PC-9 (cell line): ENCODE measurements around the gene ANKRD44.

Experiments
- EZH2 ChIP-seq: fragments of 200-600 bp; sonication (generic); IDR thresholded peaks from 2 replicates; pipeline ENCODE4 v1.8.0; 2017; ENCODE audit warnings: antibody characterized with exemption, low read depth
- TF ChIP-seq, protein P1 (sequence below): fragments of 200-600 bp; sonication (generic); conservative IDR thresholded peaks from 2 replicates; pipeline ENCODE4 v1.6.1; 2017; ENCODE audit warnings: mixed run types, antibody characterized with exemption, mild to moderate bottlenecking, moderate library complexity

DNA sequence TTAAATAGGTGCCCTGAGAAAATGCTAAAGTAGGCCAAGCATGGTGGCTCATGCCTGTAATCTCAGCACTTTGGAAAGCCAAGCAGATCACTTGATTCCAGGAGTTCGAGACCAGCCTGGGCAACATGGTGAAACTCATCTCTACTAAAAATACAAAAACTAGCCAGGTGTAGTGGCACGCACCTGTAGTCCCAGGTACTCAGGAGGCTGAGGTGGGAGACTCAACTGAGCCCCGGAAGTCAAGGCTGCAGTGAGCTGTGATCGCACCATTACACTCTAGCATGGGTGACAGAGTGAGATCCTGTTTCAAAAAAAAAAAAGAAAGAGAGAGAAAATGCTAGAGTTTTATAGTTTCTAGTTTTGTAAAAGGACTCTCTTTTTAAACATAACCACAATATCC lies 12.0 kb downstream of the ANKRD44 start:
- TF ChIP-seq, protein P1, sequence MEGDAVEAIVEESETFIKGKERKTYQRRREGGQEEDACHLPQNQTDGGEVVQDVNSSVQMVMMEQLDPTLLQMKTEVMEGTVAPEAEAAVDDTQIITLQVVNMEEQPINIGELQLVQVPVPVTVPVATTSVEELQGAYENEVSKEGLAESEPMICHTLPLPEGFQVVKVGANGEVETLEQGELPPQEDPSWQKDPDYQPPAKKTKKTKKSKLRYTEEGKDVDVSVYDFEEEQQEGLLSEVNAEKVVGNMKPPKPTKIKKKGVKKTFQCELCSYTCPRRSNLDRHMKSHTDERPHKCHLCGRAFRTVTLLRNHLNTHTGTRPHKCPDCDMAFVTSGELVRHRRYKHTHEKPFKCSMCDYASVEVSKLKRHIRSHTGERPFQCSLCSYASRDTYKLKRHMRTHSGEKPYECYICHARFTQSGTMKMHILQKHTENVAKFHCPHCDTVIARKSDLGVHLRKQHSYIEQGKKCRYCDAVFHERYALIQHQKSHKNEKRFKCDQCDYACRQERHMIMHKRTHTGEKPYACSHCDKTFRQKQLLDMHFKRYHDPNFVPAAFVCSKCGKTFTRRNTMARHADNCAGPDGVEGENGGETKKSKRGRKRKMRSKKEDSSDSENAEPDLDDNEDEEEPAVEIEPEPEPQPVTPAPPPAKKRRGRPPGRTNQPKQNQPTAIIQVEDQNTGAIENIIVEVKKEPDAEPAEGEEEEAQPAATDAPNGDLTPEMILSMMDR, result no peak
- TF ChIP-seq EZH2, result no peak
